Adrenal gland (tissue), 12 donors: ENCODE measurements around the gene MTMR4. TPM values are rescaled to one million over a fixed set of nuclear protein-coding genes. Genes with fewer than 3 reads are reported as not detected.

Experiments
- DNase-seq, 7 donors: peaks; one replicate each; pipeline ENCODE4 v3.0.0-alpha.2; 2019 to 2020
- H3K27ac ChIP-seq, 5 donors: fragments of 200-600 bp; sonication (generic) in 4 of 5; 1 replicate in 3 of 5; 2 replicates in 2 of 5; pipeline versions ENCODE4 v1.5.1 to v1.8.0; 2016 to 2020; ENCODE audit warnings: mild to moderate bottlenecking in 1 of 5
- H3K27me3 ChIP-seq: fragments of 200-600 bp; 2 replicates; pipeline ENCODE4 v1.8.0; 2021
- H3K36me3 ChIP-seq, 2 donors: fragments of 200-600 bp; replicated peaks in 1 of 2; 1 replicate in 1 of 2; 2 replicates in 1 of 2; pipeline versions ENCODE4 v1.5.1 to v1.8.0; 2018 to 2022
- H3K4me1 ChIP-seq, 2 donors: fragments of 200-600 bp; replicated peaks in 1 of 2; 1 replicate in 1 of 2; 2 replicates in 1 of 2; pipeline versions ENCODE4 v1.5.1 to v1.8.0; 2018 to 2021
- H3K4me3 ChIP-seq, 4 donors: fragments of 200-600 bp; sonication (generic) in 3 of 4; one replicate each; pipeline ENCODE4 v1.5.1; 2016 to 2018
- H3K9me3 ChIP-seq, 3 donors: fragments of 200-600 bp; sonication (generic) in 1 of 3; replicated peaks in 1 of 3; 1 replicate in 2 of 3; 2 replicates in 1 of 3; pipeline versions ENCODE4 v1.5.1 to v1.8.0; 2016 to 2021
- CTCF ChIP-seq, 6 experiments: fragments of 450-650 bp in 4 of 6; fragments of 200-600 bp in 2 of 6; sonication (generic) in 1 of 6; IDR thresholded peaks; 1 replicate in 5 of 6; 2 replicates in 1 of 6; pipeline versions ENCODE4 v1.5.1 to v1.8.0; 2016 to 2021; ENCODE audit warnings: antibody characterized with exemption in 6 of 6, mild to moderate bottlenecking in 2 of 6, moderate library complexity in 1 of 6
- POLR2A ChIP-seq, 2 donors: fragments of 450-650 bp; IDR thresholded peaks; one replicate each; pipeline ENCODE4 v1.6.1; 2017; ENCODE audit warnings: antibody characterized with exemption in 2 of 2, mild to moderate bottlenecking in 2 of 2, moderate library complexity in 1 of 2
- WGBS, 4 donors: extraction: QIAGEN DNeasy Blood & Tissue Kit in 2 of 4; methylation state at CpG; one replicate each; pipeline versions ENCODE4 v1.1.5 to v1.1.7; 2013 to 2017; 5-methylcytosine and 5-hydroxymethylcytosine counted together
- intact Hi-C, 2 donors: fragments of 100-400 bp; cut with DNase I; formaldehyde crosslinking; loops; one replicate each; pipeline versions ENCODE4 v1.14.1 to v1.15.0; 2022 to 2023
- polyA plus RNA-seq, 3 donors: library from polyadenylated mRNA; stranded (reverse); fragments of 200-250 nt in 2 of 3; fragments of 350-450 nt in 1 of 3; fragmentation: Illumina TruSeq in 1 of 3; extraction: RNeasy Lipid Tissue Mini Kit (QIAGEN cat#74804) in 1 of 3; gene quantifications; one replicate each; pipeline ENCODE4 v1.2.3, GENCODE V29; 2013 to 2014
- total RNA-seq, 9 donors: library from RNA; depleted of rRNA in 4 of 9; stranded (reverse); fragments of >200 nt in 4 of 9; fragments of 120-200 nt in 1 of 9; fragmentation: NEBNext Ultra II Directional in 1 of 9; extraction: Animal tissue kit (Norgen Biotek cat#: 25700) in 1 of 9; gene quantifications; one replicate each; pipeline versions ENCODE4 v1.1.0 to v1.2.4, GENCODE V29; 2013 to 2023
- donor health status: healthy with polysubstance abuse.
- donor health status: Bipolar disorder and iron deficiency.
- donor health status: DM: yes; HTN: yes; CAD: no.
- donor health status: DM: no; HTN: no; CAD: no.
- donor health status: DM: no; HTN: no; CAD: no.
- donor health status: DM: yes; HTN: yes; CAD: no.

The MTMR4 gene
- total and polyA plus RNA-seq, 12 donors: 11.4 to 85.2 (median 42.8) TPM

GRCh38 chr17:58493506-58493905 lies 20.9 kb downstream of the MTMR4 start:
- no peaks in the 10 kb centered on the region for H3K4me1 ChIP-seq
- no peak overlapping the region for H3K4me3 ChIP-seq
- intact Hi-C loops: no loop called here
- H3K27ac ChIP-seq: no peak overlapping the region
- no peak for DNase-seq
- no peak for TF ChIP-seq CTCF (IDR thresholded peaks at IDR 0.05)
- no peak for TF ChIP-seq POLR2A (IDR thresholded peaks at IDR 0.05)
- H3K9me3 ChIP-seq: no peaks in the 10 kb centered on the region
- WGBS, 4 donors: 80 to 95% (median 89%) methylated on average over 4 of the region's 4 CpGs
- peaks cover 0 to 89% of the 10 kb centered on the region in 2 donors for H3K36me3 ChIP-seq
- no peaks in the 10 kb centered on the region for H3K27me3 ChIP-seq

- intact Hi-C loops: no loop called here
- Histone ChIP-seq H3K4me1 (no peaks in the 10 kb centered on the region), H3K9me3 (no peaks in the 10 kb centered on the region), H3K27me3 (no peaks in the 10 kb centered on the region), H3K27ac (no peak overlapping the region), H3K4me3 (no peak overlapping the region), H3K36me3 (peaks cover 0 to 82% of the 10 kb centered on the region in 2 donors)
- no peak for TF ChIP-seq CTCF (IDR thresholded peaks at IDR 0.05)
- TF ChIP-seq POLR2A (IDR thresholded peaks at IDR 0.05): no peak
- no peak for DNase-seq
- 91 to 95% (median 93%) methylated on average over 11 of the region's 11 CpGs for WGBS, 4 donors
Observed at GRCh38 chr17:58492238-58493121, 22.0 kb downstream of the MTMR4 start.

- no peak for DNase-seq
- H3K27me3 ChIP-seq: no peaks in the 10 kb centered on the region
- H3K4me3 ChIP-seq: no peak overlapping the region
- intact Hi-C loops: no loop called here
- H3K27ac ChIP-seq: no peak overlapping the region
- H3K9me3 ChIP-seq: no peaks in the 10 kb centered on the region
- H3K4me1 ChIP-seq: no peaks in the 10 kb centered on the region
- 93 to 98% (median 95%) methylated on average over 6 of the region's 6 CpGs for WGBS, 4 donors
- no peak for TF ChIP-seq POLR2A (IDR thresholded peaks at IDR 0.05)
- no peak for TF ChIP-seq CTCF (IDR thresholded peaks at IDR 0.05)
- peaks cover 0 to 74% of the 10 kb centered on the region in 2 donors for H3K36me3 ChIP-seq
Observed at GRCh38 chr17:58491510-58492045, 22.9 kb downstream of the MTMR4 start.

- no peaks in the 10 kb centered on the region for H3K27me3 ChIP-seq
- TF ChIP-seq CTCF (IDR thresholded peaks at IDR 0.05): no peak
- no peaks in the 10 kb centered on the region for H3K4me1 ChIP-seq
- no peak overlapping the region for H3K27ac ChIP-seq
- no peak overlapping the region for H3K4me3 ChIP-seq
- peaks cover 0 to 42% of the 10 kb centered on the region in 2 donors for H3K36me3 ChIP-seq
- DNase-seq: no peak
- H3K9me3 ChIP-seq: no peaks in the 10 kb centered on the region
- WGBS, 4 donors: 82 to 90% (median 87%) methylated on average over 21 to 26 of the region's 26 CpGs
- intact Hi-C loops: no loop called here
Observed at GRCh38 chr17:58488428-58488890, 26.0 kb downstream of the MTMR4 start.
